Upper lobe of left lung (tissue), 6 donors: ENCODE measurements around the gene CD33. TPM values are rescaled to one million over a fixed set of nuclear protein-coding genes. Genes with fewer than 3 reads are reported as not detected.
A peak's percentile ranks its signal among the peaks of the same experiment; 100 is the strongest.

Experiments
- ATAC-seq, 2 donors: fragments of 200-7000 bp; cut with Tn5 transposase; one replicate each; pipeline ENCODE4 v1.9.1; 2022; ENCODE audit warnings: mild to moderate bottlenecking in 2 of 2, moderate library complexity in 2 of 2; ENCODE audit not compliant: low FRiP score in 2 of 2
- DNase-seq, 2 donors: peaks; one replicate each; pipeline ENCODE4 v3.0.0-alpha.2; 2019 to 2020
- H3K27ac ChIP-seq, 4 donors: fragments of 200-600 bp; sonication (generic); one replicate each; pipeline ENCODE4 v1.5.1; 2016 to 2019
- H3K27me3 ChIP-seq, 4 donors: fragments of 200-600 bp; sonication (generic); one replicate each; pipeline ENCODE4 v1.5.1; 2017 to 2019
- H3K36me3 ChIP-seq, 4 donors: fragments of 200-600 bp; sonication (generic); one replicate each; pipeline ENCODE4 v1.5.1; 2016 to 2019
- H3K4me1 ChIP-seq, 4 donors: fragments of 200-600 bp; sonication (generic); one replicate each; pipeline ENCODE4 v1.5.1; 2018 to 2019
- H3K4me3 ChIP-seq, 4 donors: fragments of 200-600 bp; sonication (generic); one replicate each; pipeline ENCODE4 v1.5.1; 2017 to 2019; ENCODE audit warnings: mild to moderate bottlenecking in 2 of 4, moderate library complexity in 1 of 4
- H3K9me3 ChIP-seq, 4 donors: fragments of 200-600 bp; sonication (generic); one replicate each; pipeline ENCODE4 v1.5.1; 2018 to 2019
- EP300 ChIP-seq, 4 donors: sonication (generic); formaldehyde crosslinking; IDR thresholded peaks; one replicate each; pipeline ENCODE4 v1.5.1; 2017; ENCODE audit warnings: antibody characterized with exemption in 4 of 4, control low read depth in 2 of 4
- POLR2A ChIP-seq, 4 donors: fragments of 450-650 bp; IDR thresholded peaks; one replicate each; pipeline ENCODE4 v1.5.1; 2016 to 2017; ENCODE audit warnings: antibody characterized with exemption in 4 of 4, mild to moderate bottlenecking in 2 of 4
- POLR2AphosphoS5 ChIP-seq, 2 donors: sonication (generic); formaldehyde crosslinking; IDR thresholded peaks; one replicate each; pipeline ENCODE4 v1.5.1; 2017; ENCODE audit warnings: antibody characterized with exemption in 2 of 2
- WGBS, 2 donors: methylation state at CpG; one replicate each; pipeline ENCODE4 v1.1.5; 2017 to 2018; 5-methylcytosine and 5-hydroxymethylcytosine counted together
- total RNA-seq, 6 donors: library from RNA; depleted of rRNA in 4 of 6; stranded (reverse); fragments of >200 nt in 4 of 6; gene quantifications; one replicate each; pipeline versions ENCODE4 v1.1.0 to v1.2.1, GENCODE V29; 2016 to 2021
- TF ChIP-seq, protein P1 (sequence below), 6 experiments: fragments of 450-650 bp in 4 of 6; fragments of 200-600 bp in 2 of 6; sonication (generic) in 2 of 6; IDR thresholded peaks; one replicate each; pipeline ENCODE4 v1.5.1; 2016 to 2019; ENCODE audit warnings: antibody characterized with exemption in 6 of 6
- donor health status: DM: no; HTN: no; CAD: no; lungs with moderate emphysema.
- donor health status: DM: no; HTN: yes; CAD: no; lungs with severe emphysema.

CD33 gene
- total RNA-seq, 6 donors from 2014 or later, result 8.4 to 32.2 (median 21.6) TPM

- ATAC-seq (peak in 1 of 2 donors; percentile 19), DNase-seq (peak in 1 of 2 donors; percentile 53)
- TF ChIP-seq, protein P1, sequence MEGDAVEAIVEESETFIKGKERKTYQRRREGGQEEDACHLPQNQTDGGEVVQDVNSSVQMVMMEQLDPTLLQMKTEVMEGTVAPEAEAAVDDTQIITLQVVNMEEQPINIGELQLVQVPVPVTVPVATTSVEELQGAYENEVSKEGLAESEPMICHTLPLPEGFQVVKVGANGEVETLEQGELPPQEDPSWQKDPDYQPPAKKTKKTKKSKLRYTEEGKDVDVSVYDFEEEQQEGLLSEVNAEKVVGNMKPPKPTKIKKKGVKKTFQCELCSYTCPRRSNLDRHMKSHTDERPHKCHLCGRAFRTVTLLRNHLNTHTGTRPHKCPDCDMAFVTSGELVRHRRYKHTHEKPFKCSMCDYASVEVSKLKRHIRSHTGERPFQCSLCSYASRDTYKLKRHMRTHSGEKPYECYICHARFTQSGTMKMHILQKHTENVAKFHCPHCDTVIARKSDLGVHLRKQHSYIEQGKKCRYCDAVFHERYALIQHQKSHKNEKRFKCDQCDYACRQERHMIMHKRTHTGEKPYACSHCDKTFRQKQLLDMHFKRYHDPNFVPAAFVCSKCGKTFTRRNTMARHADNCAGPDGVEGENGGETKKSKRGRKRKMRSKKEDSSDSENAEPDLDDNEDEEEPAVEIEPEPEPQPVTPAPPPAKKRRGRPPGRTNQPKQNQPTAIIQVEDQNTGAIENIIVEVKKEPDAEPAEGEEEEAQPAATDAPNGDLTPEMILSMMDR (IDR thresholded peaks at IDR 0.05), result no peak
- H3K27ac ChIP-seq, result no peak overlapping the region
- H3K4me1 ChIP-seq, result no peaks in the 10 kb centered on the region
- no peaks in the 10 kb centered on the region for H3K36me3 ChIP-seq
- H3K9me3 ChIP-seq, result no peaks in the 10 kb centered on the region
- 80 to 96% methylated on average over 2 to 7 of the region's 7 CpGs for WGBS, 2 donors
- no peaks in the 10 kb centered on the region for H3K27me3 ChIP-seq
- no peak overlapping the region for H3K4me3 ChIP-seq
These were observed 16.0 kb downstream of the CD33 start for GRCh38 chr19:51240866-51241265.

DNA sequence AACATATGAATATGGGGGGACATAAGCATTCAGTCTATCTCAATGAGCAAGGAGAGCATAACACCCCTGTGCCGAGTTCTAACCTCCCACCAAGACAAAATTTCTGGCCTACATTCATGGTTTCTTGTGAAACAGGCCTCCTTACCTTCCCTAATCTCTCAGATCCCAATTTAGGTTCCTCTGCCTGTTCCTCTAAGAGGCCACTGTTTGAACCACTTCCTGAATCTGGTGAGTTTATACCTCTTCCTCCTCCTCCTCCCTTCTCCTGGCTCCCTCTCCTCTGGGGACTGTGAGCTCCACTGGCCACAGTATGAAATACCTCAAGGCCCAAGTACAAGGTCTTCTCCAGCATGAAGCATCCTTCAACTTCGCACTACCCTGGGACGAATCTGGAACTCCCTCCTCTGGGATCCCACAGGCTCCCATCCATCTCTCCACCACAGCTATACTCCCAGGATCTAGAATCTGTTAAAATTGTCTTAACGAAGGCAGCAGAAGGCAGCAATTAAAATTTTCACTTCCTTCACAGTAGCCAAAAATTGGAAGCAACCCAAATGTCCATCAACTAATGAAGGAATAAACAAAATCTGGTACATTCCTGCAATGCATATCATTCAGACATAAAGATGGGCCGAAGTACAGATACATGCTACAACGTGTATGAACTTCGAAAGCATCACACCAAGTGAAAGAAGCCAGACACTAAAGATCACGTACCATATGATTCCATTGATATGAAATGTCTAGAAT lies 18.2 kb downstream of the CD33 start:
- no peak for DNase-seq
- no peak for ATAC-seq
- no peaks in the 10 kb centered on the region for H3K4me1 ChIP-seq
- H3K9me3 ChIP-seq, result no peaks in the 10 kb centered on the region
- 66 to 74% methylated on average over 8 of the region's 8 CpGs for WGBS, 2 donors
- TF ChIP-seq POLR2A (IDR thresholded peaks at IDR 0.05) (no peak), POLR2AphosphoS5 (IDR thresholded peaks at IDR 0.05) (no peak), EP300 (IDR thresholded peaks at IDR 0.05) (no peak)
- TF ChIP-seq, protein P1 (IDR thresholded peaks at IDR 0.05), result no peak
- no peak overlapping the region for H3K27ac ChIP-seq
- H3K4me3 ChIP-seq, result no peak overlapping the region
- no peaks in the 10 kb centered on the region for H3K27me3 ChIP-seq
- H3K36me3 ChIP-seq, result no peaks in the 10 kb centered on the region

- DNase-seq (no peak), ATAC-seq (peak in 1 of 2 donors; percentile 55)
- Histone ChIP-seq H3K27me3 (no peaks in the 10 kb centered on the region), H3K4me1 (no peaks in the 10 kb centered on the region), H3K9me3 (no peaks in the 10 kb centered on the region), H3K4me3 (no peak overlapping the region), H3K27ac (no peak overlapping the region), H3K36me3 (no peaks in the 10 kb centered on the region)
- TF ChIP-seq POLR2A (IDR thresholded peaks at IDR 0.05), result no peak
- TF ChIP-seq, protein P1 (IDR thresholded peaks at IDR 0.05), result no peak
- no peak for TF ChIP-seq EP300 (IDR thresholded peaks at IDR 0.05)
- no peak for TF ChIP-seq POLR2AphosphoS5 (IDR thresholded peaks at IDR 0.05)
- 41 to 42% methylated on average over 4 to 5 of the region's 5 CpGs for WGBS, 2 donors
These were observed 21.3 kb downstream of the CD33 start for GRCh38 chr19:51246164-51246552.

GRCh38 chr19:51247972-51248590 lies 23.2 kb downstream of the CD33 start:
- no peaks in the 10 kb centered on the region for H3K36me3 ChIP-seq
- TF ChIP-seq, protein P1 (IDR thresholded peaks at IDR 0.05), result no peak
- TF ChIP-seq POLR2A (IDR thresholded peaks at IDR 0.05), result no peak
- TF ChIP-seq EP300 (IDR thresholded peaks at IDR 0.05), result no peak
- TF ChIP-seq POLR2AphosphoS5 (IDR thresholded peaks at IDR 0.05), result no peak
- H3K4me1 ChIP-seq, result no peaks in the 10 kb centered on the region
- no peak overlapping the region for H3K27ac ChIP-seq
- 65 to 77% methylated on average over 7 of the region's 7 CpGs for WGBS, 2 donors
- DNase-seq (no peak), ATAC-seq (no peak)
- no peaks in the 10 kb centered on the region for H3K27me3 ChIP-seq
- no peaks in the 10 kb centered on the region for H3K9me3 ChIP-seq
- H3K4me3 ChIP-seq, result no peak overlapping the region
